GM12872 (cell line): Measurements from ENCODE around the gene CCDC7.
A peak's percentile ranks its signal among the peaks of the same experiment; 100 is the strongest.

ENCODE experiments used
- TF ChIP-seq, protein P1 (sequence below): IDR thresholded peaks from 3 replicates; pipeline ENCODE4 v1.5.1; 2011; ENCODE audit warnings: low read depth, mild to moderate bottlenecking, low read length, moderate library complexity; ENCODE audit not compliant: insufficient read depth

Gene CCDC7

DNA sequence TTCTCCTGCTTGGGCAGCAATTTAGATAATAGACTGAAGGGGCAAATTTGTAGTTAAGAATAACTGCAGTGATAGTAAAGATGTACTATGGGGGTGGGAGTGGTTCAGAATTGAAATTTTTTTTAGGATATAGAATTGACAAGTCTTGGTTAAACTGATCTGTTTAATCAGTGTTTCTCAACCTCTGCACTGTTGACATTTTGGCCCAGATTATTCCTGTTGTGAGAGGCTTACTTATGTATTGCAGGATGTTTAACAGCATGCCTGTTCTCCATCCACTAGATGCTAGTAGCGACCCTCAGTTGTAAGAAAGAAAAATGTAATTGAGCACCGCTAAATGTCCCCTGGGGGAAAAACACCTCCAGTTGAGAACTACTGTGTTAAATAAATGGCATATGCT is 176.5 kb downstream of the CCDC7 start:
- TF ChIP-seq, protein P1, sequence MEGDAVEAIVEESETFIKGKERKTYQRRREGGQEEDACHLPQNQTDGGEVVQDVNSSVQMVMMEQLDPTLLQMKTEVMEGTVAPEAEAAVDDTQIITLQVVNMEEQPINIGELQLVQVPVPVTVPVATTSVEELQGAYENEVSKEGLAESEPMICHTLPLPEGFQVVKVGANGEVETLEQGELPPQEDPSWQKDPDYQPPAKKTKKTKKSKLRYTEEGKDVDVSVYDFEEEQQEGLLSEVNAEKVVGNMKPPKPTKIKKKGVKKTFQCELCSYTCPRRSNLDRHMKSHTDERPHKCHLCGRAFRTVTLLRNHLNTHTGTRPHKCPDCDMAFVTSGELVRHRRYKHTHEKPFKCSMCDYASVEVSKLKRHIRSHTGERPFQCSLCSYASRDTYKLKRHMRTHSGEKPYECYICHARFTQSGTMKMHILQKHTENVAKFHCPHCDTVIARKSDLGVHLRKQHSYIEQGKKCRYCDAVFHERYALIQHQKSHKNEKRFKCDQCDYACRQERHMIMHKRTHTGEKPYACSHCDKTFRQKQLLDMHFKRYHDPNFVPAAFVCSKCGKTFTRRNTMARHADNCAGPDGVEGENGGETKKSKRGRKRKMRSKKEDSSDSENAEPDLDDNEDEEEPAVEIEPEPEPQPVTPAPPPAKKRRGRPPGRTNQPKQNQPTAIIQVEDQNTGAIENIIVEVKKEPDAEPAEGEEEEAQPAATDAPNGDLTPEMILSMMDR: no peak

GRCh38 chr10:32627183-32627582 is 181.2 kb downstream of the CCDC7 start:
- TF ChIP-seq, protein P1: no peak

GRCh38 chr10:32629910-32630309 is 184.0 kb downstream of the CCDC7 start:
- TF ChIP-seq, protein P1: no peak

DNA sequence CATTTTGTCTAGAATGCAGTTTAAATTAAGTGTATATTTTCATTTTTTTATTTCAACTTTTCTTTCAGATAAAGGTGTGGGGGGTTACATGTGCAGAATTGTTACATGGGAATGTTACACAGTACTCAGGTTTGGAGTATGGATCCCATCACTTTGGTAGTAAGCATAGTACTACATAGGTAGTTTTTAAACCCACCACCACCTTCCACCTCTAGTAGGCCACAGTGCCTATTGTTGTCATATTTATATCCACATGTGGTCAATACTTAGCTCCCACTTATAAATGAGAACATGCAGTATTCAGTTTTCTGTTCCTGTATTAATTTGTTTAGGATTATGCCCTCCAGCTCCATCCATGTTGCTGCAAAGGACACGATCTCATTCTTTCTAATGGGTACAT is 200.6 kb downstream of the CCDC7 start:
- TF ChIP-seq, protein P1: no peak

DNA sequence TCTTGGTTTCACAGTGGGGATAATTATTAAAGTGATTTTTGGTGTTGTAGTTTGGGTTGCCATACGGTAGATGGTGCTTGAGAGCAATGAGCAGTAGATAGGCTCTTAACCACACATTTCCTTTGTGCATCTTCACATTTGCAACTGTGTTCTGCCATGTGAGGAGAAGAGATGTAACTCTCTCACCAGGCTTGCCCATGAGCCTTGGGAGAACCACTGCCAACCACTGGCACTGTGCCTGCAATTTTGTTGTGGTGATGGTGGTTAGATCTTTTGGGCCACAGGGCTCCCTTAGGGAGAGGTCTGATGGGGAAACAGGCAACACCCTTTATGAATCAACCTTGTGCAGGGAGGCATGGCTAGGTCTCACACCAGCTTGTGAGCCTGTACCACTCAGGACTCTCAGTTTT is 204.3 kb downstream of the CCDC7 start:
- TF ChIP-seq, protein P1: peak; percentile 46; the same call in 1 of the 3 replicates

DNA sequence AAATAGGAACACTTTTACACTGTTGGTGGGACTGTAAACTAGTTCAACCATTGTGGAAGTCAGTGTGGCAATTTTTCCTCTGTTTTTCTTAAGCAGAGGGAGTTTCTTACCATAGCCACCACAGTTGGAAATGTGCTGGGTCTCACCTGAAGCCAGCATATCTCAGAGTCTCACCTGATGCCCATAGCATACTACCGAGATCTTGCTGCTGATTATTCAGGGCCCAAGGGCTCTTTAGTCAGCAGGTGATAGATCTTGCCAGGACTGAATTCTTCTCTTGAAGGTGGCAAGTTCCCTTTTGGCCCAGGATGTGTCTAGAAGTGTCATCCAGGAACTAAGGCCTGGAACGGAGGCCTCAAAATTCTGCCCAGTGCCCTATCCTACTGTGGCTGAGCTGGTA is 215.4 kb downstream of the CCDC7 start:
- TF ChIP-seq, protein P1: no peak

DNA sequence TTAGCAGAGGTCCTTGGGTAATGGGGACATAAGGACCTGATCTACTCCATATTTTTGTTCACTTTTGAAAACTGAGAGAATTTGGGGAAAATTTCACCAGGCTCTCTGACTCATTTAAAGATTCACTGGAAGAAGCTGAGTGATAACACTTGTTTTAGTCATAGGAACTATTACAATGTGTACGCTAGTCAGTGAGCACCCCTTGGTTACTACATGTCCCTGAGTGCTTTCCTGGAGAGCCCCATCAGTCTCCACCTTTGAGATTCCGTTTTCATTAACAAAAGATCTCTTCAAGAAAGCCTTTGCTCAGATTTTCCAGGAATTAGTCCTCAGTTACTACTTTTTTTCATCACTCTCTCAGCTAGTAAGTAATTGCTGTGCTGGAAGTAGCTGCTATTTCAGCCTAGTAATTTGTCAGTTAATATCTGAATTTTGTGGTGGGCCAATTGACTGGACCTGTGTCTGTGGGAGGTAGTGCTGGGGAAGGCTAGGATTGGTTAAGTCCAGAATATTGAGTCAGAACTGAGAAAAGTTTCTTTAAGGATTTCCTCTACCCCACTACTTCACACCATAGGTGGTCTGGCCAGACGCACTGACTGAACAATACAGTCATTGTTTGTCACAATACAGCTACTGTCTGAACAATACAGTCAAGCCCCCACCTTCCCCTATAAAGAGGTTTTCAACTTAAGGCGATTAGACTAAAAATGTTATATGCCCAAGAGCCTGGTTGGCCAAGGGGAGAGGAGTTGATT is 235.0 kb downstream of the CCDC7 start:
- TF ChIP-seq, protein P1: no peak
